GM18951 (cell line): ENCODE data around the gene RAB3GAP1.
"Not testable (repeated sequence)": the region's sequence is repeated elsewhere in the genome, so short reads cannot be mapped to it uniquely, and the experiment has no call there.

ENCODE experiments used
- POLR2A ChIP-seq: IDR thresholded peaks from 4 replicates; pipeline ENCODE4 v1.6.1; 2011; ENCODE audit warnings: mild to moderate bottlenecking; ENCODE audit not compliant: insufficient read length, insufficient read depth; ENCODE audit errors: extremely low read depth
- in situ Hi-C: fragments of 300-500 bp; cut with MboI; formaldehyde crosslinking; loops from one replicate; pipeline ENCODE4 v1.12.0; 2022; ENCODE audit warnings: low sequenced_read_pairs, mixed read lengths, inconsistent platforms; ENCODE audit not compliant: unreplicated experiment

The RAB3GAP1 gene

DNA sequence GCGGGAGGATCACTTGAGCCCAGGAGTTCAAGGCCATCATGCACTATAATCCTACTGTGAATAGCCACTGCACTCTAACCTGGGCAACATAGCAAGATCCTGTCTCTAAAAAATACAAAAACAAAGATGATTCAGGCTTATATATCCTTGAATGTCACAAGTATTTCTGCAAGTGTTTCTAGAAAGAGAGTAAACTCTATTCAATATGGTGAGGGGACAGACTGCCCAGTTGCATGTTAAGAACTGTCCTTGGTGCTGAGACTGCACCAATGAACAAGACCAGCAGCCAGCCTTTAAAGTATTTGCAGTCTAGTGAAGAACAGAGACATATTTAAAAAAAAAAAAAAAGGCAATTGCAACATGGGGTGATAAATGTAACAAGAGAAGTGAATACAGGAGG is 21.3 kb upstream of the RAB3GAP1 start:
- no peak for TF ChIP-seq POLR2A
- in situ Hi-C loops: no loop called here

DNA sequence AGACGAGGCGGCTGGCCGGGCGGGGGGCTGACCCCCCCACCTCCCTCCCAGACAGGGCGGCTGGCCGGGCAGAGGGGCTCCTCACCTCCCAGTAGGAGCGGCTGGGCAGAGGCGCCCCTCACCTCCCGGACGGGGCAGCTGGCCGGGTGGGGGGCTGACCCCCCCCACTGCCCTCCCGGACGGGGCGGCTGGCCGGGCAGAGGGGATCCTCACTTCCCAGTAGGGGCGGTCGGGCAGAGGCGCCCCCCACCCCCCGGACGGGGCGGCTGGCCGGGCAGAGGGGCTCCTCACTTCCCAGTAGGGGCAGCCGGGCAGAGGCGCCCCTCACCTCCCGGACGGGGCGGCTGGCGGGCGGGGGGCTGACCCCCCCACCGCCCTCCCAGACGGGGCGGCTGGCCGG is 18.9 kb upstream of the RAB3GAP1 start:
- in situ Hi-C loops: not testable (repeated sequence)

DNA sequence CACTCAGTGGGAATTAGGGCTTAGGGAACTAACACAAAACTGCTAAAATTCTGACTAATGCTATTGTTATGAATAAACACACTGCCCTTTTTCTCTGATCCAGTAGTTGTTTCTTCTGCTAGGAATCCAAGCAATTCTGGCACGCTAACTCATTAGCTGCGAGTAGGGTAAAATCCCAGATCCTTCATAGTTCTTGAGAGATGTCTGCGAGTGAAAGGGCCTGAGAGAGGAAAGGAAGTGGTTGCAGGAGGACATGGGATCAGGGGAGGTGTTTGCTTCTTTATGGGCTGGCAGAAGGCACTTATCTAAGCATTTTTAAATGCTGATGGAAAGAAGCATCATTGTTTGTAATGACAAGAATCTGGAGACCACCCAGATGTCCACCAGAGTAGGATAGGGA is 14.3 kb upstream of the RAB3GAP1 start:
- in situ Hi-C loops: no loop called here
- no peak for TF ChIP-seq POLR2A

DNA sequence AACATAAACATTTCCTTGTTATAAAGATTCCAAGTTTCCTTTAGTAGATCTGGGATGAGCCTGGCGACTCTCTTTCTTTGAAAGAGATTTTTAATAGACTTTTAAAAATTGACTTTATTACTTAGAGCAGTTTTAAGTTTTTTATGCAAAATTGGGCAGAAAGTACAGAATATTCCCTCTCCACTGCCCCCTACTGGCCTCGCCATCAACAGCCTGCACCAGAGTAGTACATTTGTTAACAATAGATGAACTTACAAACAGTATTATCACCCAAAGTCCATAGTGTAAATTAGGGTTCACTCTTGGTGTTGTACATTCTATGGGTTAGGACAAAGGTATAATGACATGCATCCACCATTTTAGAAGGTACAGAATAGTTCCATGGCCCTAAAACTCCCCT is 8.7 kb upstream of the RAB3GAP1 start:
- TF ChIP-seq POLR2A: no peak
- in situ Hi-C loops: no loop called here

DNA sequence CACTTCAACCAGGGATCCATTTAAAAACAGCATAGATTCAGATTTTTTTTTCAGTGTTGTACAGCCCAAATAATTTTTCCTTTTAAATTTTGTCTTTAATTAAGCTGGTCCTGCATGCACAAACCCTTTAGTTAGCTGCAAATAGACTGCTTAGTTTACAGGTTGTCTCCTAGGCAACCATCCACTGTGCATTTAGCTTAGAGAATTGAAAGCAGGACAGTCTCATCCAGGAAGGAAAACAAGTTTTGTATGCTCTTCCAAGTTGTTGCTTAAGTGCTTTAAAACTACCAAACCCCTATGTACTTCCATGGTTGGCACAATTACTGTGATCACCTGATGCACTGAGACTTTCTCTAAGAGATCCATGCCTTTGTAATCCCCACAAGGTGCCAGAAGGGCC is 4.8 kb upstream of the RAB3GAP1 start, which contains the start of gene MAP3K19:
MAP3K19 (minus strand) TSS at position 148 of the 400 bp plus-strand sequence. CDS start 22,800 bp downstream, outside the sequence.
- in situ Hi-C loops: no loop called here
- no peak for TF ChIP-seq POLR2A

DNA sequence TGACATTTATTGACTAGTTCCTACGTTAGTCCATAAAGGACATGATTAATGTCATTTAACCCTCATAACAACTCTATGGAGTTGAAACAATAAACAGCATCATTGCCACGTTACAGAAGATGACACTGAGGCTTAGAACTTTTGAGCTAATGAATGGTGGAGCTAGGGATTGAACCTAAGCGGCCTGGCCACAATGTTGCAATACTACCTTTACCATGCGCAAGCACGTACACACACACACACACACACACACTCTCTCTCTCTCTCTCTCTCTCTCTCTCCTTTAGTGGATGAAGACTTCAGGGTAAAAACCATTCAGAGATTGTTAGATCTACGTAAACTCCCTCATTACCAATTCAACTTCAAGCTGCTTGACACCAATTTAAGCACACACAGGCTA is 4.0 kb upstream of the RAB3GAP1 start:
- TF ChIP-seq POLR2A: no peak
- in situ Hi-C loops: no loop called here

DNA sequence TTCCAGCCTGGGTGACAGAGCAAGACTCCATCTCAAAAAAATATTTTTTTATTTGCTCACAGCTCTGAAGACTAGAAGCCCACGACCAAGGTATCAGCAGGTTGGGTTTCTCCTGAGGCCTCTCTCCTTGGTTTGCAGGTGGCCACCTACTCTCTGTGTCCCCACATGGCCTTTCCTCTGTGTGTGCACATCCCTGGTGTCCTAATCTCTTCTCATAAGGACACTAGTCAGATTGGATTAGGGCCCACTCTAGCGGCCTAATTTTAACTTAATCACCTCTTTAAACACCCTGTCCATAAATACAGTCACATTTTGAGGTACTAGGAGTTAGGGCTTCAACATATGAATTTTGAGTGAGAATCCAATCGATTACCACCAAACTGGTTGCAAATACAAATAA is 2.0 kb upstream of the RAB3GAP1 start:
- in situ Hi-C loops: no loop called here
- no peak for TF ChIP-seq POLR2A

DNA sequence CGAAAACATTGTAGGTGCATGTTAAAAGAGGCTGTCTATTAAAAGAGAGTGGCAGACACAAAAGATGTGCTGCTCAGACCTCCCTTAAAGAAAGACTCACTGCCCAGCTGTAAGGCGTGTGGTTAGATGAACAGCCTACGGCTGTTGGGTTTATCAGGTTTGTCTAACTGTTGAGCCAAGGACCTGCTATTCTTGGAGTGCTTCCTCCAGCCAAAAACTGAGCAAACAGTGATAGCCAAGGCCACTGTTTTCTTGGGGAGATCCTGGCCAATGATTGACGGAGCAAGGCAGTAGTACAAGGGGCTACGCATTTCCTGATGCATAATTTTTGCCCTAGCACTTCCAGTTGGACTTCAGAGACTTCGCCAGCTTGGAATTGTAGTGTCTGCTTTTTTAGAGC is 1.4 kb upstream of the RAB3GAP1 start:
- no peak for TF ChIP-seq POLR2A
- in situ Hi-C loops: no loop called here

DNA sequence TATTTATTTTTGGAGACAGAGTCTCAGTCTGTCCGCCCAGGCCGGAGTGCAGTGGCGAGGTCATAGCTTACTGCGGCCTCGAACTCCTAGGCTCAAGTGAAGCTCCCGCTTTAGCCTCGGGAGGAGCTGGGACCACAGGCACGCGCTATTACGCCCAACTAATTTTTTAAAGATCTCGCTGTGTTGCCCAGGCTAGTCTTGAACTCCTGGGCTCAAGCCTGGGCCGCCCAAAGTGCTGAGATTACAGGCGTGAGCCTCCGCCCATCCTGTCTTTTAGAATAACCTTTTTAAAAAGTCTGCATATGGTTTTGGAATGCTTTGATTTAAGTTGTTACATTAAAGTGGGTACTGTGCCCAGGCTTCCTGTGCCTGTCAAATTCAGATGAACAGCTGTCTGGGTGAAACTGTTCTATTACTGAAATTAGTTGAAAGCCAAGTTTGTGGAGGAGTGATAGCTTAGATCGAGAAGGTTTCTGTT is 944 bp downstream of the RAB3GAP1 start:
- in situ Hi-C loops: no loop called here
- TF ChIP-seq POLR2A: no peak

DNA sequence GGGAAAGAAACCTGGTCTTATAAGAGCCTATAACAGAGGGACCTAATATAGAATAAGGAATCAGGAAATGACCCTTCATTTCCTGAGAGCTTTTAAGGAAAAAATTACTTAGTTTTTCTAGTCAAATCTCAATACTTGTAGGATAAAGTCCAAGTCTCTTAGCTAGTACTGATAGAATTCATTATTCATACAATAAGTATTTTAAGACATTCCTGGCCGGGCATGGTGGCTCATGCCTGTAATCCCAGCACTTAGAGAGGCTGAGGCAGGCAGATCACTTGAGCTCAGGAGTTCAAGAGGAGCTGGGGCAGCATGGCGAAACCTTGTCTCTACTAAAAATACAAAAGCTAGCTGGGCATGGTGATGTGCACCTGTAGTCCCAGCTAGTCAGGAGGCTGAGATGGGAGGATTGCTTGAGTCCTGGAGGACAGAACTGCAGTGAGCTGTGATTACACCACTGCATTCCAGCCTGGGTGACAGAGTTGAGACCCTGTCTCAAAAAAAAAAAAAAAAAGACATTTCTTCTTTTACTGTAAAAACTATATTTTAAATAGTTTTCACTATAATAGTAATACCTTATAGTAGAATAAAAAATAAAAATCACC is 3.2 kb downstream of the RAB3GAP1 start:
- in situ Hi-C loops: no loop called here
- no peak for TF ChIP-seq POLR2A

DNA sequence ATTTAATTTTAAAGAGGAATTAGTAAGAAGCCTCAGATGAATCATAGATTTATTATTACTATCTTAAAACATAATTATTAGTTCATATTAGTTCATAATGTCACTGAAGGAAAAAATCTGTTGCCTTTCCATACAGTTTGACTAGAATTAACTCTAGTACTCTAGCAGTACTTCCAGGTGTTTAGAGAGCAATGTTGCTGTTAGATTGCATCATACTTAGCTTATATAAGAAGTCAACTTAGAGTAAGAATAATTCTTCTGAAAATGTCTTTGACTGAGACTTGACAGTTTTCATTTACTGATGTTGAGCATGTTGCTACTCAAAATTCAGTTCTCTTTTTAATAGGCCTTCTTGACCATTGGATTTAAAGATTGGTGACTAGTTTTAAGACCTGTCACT is 4.7 kb downstream of the RAB3GAP1 start:
- in situ Hi-C loops: no loop called here
- no peak for TF ChIP-seq POLR2A

DNA sequence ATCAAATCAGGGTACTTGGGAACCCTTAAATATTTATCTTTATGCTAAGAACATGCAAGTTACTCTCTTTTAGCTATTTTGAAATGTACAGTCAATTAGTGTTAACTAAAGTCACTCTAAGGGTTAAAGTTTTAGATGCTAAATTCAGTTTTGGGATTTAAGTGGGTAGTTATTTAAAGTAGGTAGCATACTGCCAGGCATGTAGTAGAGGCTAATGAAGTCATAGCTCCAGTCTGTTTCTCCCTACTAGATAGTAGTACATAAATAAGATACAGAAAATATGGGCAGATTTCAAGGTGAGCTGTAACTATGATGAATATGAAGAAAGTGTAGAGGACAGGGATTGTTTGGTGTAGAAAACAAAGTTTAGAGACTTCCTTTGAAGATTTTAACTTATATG is 7.5 kb downstream of the RAB3GAP1 start:
- no peak for TF ChIP-seq POLR2A
- in situ Hi-C loops: no loop called here

DNA sequence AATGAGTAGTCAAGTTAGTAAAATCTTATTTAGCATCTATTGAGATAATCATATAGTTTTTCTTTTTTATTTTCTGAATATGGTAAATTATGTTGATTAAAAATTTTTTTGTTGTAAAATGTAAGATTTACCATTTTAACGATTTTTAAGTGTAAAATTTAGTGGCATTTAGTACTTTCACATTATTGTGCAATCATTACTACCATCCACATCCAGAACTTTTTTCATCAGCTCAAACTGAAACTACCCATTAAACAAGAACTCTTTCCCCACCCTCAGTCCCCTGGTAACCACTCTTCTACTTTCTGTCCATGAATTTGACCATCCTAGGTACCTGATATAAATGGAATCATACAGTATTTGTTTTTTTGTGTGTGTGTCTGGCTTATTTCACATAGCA is 11.1 kb downstream of the RAB3GAP1 start:
- in situ Hi-C loops: no loop called here
- no peak for TF ChIP-seq POLR2A

DNA sequence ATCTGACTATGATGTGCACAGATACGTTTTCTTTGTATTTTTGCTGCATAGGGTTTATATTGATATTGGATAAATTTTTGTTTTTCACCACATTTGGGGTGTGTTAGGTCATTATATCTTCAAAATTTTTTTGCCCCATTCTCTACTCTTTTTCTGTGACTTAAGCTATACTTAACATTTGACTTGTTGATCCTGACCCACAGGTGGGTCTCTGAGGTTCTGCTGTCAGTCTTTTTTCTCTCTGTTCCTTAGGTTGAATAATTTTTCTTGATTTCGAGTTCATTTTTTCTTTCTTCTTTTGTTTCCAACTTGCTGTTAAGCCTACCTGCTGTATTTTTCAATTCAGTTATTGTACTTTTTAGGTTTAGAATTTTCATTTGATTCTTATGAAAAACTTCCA is 12.1 kb downstream of the RAB3GAP1 start:
- no peak for TF ChIP-seq POLR2A
- in situ Hi-C loops: no loop called here

DNA sequence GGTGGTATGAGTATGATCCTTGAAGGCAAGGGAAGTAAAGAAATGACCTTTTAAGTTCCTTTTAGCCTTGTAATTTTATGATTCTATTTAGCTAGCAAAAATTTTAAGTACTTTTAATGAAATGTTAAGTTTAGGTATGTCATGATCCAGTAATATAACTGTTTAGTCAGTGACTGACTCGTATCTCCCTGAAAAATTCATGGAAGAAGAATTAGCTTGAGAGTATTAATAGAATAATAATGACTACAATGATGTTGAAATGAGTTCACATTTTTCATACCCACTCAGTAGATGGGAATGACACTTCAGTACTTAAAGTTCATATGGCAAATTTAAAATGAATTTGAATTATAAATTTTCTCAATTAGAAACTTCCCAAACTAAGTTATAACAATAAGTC is 14.6 kb downstream of the RAB3GAP1 start:
- in situ Hi-C loops: no loop called here
- TF ChIP-seq POLR2A: no peak
